ENCODE data around the gene ZNF77. TPM values are rescaled to one million over a fixed set of nuclear protein-coding genes. Genes with fewer than 3 reads are reported as not detected.
"Not testable (repeated sequence)": the region's sequence is repeated elsewhere in the genome, so short reads cannot be mapped to it uniquely, and the experiment has no call there.

ZNF77 gene
- polyA plus RNA-seq, 4 donors = 1.1 to 7.8 (median 1.9) TPM

- WGBS, 3 donors = 0 to 1% (median 1%) methylated on average over 78 to 100 of the region's 100 CpGs
- FAIRE-seq = no peak
These were observed 44.2 kb downstream of the ZNF77 start, which contains the start of gene ZNF57 for GRCh38 chr19:2900296-2901252. TSS of gene ZNF57 (plus strand) at chr19:2900928. CDS start at chr19:2901046, 118 bp downstream.

DNA sequence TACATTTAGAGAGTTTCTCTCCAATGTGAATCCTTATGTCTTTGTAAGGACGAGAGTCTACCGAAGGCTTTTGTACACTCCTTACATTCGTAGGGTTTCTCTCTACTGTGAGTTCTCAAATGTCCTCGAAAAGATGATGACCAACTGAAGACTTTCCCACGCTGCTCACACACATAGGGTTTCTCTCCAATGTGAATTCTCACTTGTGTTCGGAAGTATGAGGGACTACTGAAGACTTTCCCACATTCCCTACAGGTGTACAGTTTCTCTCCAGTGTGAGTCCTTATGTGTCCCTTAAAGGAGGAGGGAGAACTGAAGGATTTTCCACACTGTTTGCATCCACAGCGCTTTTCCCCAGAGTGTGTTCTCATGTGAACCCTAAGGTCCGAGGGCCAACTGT, 48.1 kb downstream of the ZNF77 start:
- Histone ChIP-seq H3K4me1 (ENCODE audit: control insufficient read depth in 3 of 3, insufficient read depth in 2 of 3, low read depth in 1 of 3, low read length in 2 of 3) (peaks cover 0 to 2% (median 0%) of the 10 kb centered on the region in 3 donors), H3K27ac (ENCODE audit: low read depth in 1 of 3, low read length in 2 of 3) (no peak overlapping the region), H3K9me3 (ENCODE audit: control insufficient read depth in 2 of 2, insufficient read depth in 1 of 2, low read depth in 1 of 2, low read length in 1 of 2) (peaks cover 0 to 5% of the 10 kb centered on the region in 2 donors), H3K27me3 (ENCODE audit: control insufficient read depth in 3 of 3, insufficient read depth in 3 of 3, low read length in 3 of 3) (peaks cover 0 to 3% (median 0%) of the 10 kb centered on the region in 3 donors), H3K4me3 (ENCODE audit: low read depth in 1 of 3, low read length in 3 of 3) (no peak overlapping the region), H3K36me3 (ENCODE audit: control insufficient read depth in 3 of 3, insufficient read depth in 2 of 3, low read depth in 1 of 3, low read length in 3 of 3) (no peaks in the 10 kb centered on the region)
- DNase-seq (no peak), FAIRE-seq (no peak)
- WGBS, 3 donors = 77 to 81% (median 78%) methylated on average over 8 of the region's 8 CpGs

More at GRCh38 chr19:2900296-2901252, 44.2 kb downstream of the ZNF77 start, which contains the start of gene ZNF57:
- Histone ChIP-seq H3K4me3 (ENCODE audit: low read depth in 1 of 3, low read length in 3 of 3) (peak within 1 kb of the TSS; percentile 76 to 88 (median 82)), H3K9me3 (ENCODE audit: control insufficient read depth in 2 of 2, insufficient read depth in 1 of 2, low read depth in 1 of 2, low read length in 1 of 2) (peaks cover 0 to 5% of the 10 kb centered on the region in 2 donors), H3K36me3 (ENCODE audit: control insufficient read depth in 3 of 3, insufficient read depth in 2 of 3, low read depth in 1 of 3, low read length in 3 of 3) (peaks cover 0 to 7% (median 0%) of the 10 kb centered on the region in 3 donors), H3K27me3 (ENCODE audit: control insufficient read depth in 3 of 3, insufficient read depth in 3 of 3, low read length in 3 of 3) (no peaks in the 10 kb centered on the region), H3K4me1 (ENCODE audit: control insufficient read depth in 3 of 3, insufficient read depth in 2 of 3, low read depth in 1 of 3, low read length in 2 of 3) (peaks cover 0 to 9% (median 2%) of the 10 kb centered on the region in 3 donors), H3K27ac (ENCODE audit: low read depth in 1 of 3, low read length in 2 of 3) (peak within 1 kb of the TSS; percentile 75 to 91 (median 81))
- peak; percentile 99 to 100 for DNase-seq

DNA sequence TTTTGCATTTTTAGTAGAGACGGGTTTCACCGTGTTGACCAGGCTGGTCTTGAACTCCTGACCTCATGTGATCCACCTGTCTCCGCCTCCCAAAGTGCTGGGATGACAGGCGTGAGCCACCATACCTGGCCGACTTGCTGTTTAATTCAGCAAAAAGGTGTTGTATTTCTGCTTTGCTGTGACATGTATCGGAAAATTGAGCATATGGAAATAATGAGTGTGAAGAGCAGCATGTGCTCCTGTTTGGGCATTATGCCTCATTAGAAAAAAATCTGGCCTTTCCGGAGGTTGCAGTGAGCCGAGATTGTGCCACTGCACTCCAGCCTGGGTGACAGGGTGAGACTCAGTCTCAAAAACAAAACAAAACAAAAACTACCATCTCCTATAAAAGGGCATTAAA, 54.2 kb downstream of the ZNF77 start:
- H3K27ac ChIP-seq (ENCODE audit: low read depth in 1 of 3, low read length in 2 of 3); H3K36me3 ChIP-seq (ENCODE audit: control insufficient read depth in 3 of 3, insufficient read depth in 2 of 3, low read depth in 1 of 3, low read length in 3 of 3); H3K9me3 ChIP-seq (ENCODE audit: control insufficient read depth in 2 of 2, insufficient read depth in 1 of 2, low read depth in 1 of 2, low read length in 1 of 2); H3K4me1 ChIP-seq (ENCODE audit: control insufficient read depth in 3 of 3, insufficient read depth in 2 of 3, low read depth in 1 of 3, low read length in 2 of 3); H3K4me3 ChIP-seq (ENCODE audit: low read depth in 1 of 3, low read length in 3 of 3); H3K27me3 ChIP-seq (ENCODE audit: control insufficient read depth in 3 of 3, insufficient read depth in 3 of 3, low read length in 3 of 3); FAIRE-seq; DNase-seq: not testable (repeated sequence)
- WGBS, 3 donors = 75 to 85% (median 78%) methylated on average over 8 of the region's 8 CpGs

- no peak overlapping the region for H3K4me3 ChIP-seq (ENCODE audit: low read depth in 1 of 3, low read length in 3 of 3)
These were observed 56.0 kb downstream of the ZNF77 start for GRCh38 chr19:2888731-2889224.

DNA sequence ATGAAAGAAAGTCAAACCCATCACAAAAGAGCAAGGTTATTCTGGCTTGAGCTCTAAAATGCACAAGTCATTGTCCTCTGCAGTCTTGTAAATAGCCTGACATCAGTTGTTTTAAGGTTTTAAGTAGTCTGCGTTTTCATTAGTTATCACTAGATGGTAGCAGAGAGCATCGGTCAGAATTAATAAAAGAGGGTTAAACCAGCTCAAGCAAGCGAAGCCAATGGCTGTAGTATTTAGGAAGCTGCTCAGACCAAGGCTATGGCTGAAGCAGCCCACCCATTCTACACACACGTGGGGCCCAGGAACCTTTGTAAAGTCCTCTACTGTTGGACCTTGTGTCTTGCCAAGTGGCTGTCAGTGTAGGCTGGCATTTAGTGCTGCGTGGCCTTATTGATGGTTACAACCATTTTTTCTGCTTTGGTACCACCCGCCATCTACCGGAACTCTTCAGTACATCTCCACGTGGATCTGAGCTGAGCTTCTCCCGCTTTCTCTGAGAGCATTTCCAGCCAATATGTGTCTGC, 57.3 kb downstream of the ZNF77 start:
- WGBS, 3 donors = 19 to 30% (median 21%) methylated on average over 9 of the region's 9 CpGs
- Histone ChIP-seq H3K27ac (ENCODE audit: low read depth in 1 of 3, low read length in 2 of 3) (no peak overlapping the region), H3K4me3 (ENCODE audit: low read depth in 1 of 3, low read length in 3 of 3) (no peak overlapping the region), H3K36me3 (ENCODE audit: control insufficient read depth in 3 of 3, insufficient read depth in 2 of 3, low read depth in 1 of 3, low read length in 3 of 3) (no peaks in the 10 kb centered on the region), H3K4me1 (ENCODE audit: control insufficient read depth in 3 of 3, insufficient read depth in 2 of 3, low read depth in 1 of 3, low read length in 2 of 3) (peaks cover 0 to 4% (median 0%) of the 10 kb centered on the region in 3 donors), H3K9me3 (ENCODE audit: control insufficient read depth in 2 of 2, insufficient read depth in 1 of 2, low read depth in 1 of 2, low read length in 1 of 2) (no peaks in the 10 kb centered on the region), H3K27me3 (ENCODE audit: control insufficient read depth in 3 of 3, insufficient read depth in 3 of 3, low read length in 3 of 3) (peaks cover 0 to 3% (median 0%) of the 10 kb centered on the region in 3 donors)
- FAIRE-seq (no peak), DNase-seq (peak; percentile 73 to 76)

More at GRCh38 chr19:2888731-2889224, 56.0 kb downstream of the ZNF77 start:
- WGBS, 3 donors = 62 to 77% (median 73%) methylated on average over 33 to 37 of the region's 37 CpGs
- Histone ChIP-seq H3K36me3 (ENCODE audit: control insufficient read depth in 3 of 3, insufficient read depth in 2 of 3, low read depth in 1 of 3, low read length in 3 of 3) (no peaks in the 10 kb centered on the region), H3K27ac (ENCODE audit: low read depth in 1 of 3, low read length in 2 of 3) (no peak overlapping the region), H3K4me1 (ENCODE audit: control insufficient read depth in 3 of 3, insufficient read depth in 2 of 3, low read depth in 1 of 3, low read length in 2 of 3) (peaks cover 0 to 4% (median 0%) of the 10 kb centered on the region in 3 donors), H3K9me3 (ENCODE audit: control insufficient read depth in 2 of 2, insufficient read depth in 1 of 2, low read depth in 1 of 2, low read length in 1 of 2) (no peaks in the 10 kb centered on the region), H3K27me3 (ENCODE audit: control insufficient read depth in 3 of 3, insufficient read depth in 3 of 3, low read length in 3 of 3) (peaks cover 0 to 3% (median 3%) of the 10 kb centered on the region in 3 donors)
- no peak for FAIRE-seq
- DNase-seq = no peak

DNA sequence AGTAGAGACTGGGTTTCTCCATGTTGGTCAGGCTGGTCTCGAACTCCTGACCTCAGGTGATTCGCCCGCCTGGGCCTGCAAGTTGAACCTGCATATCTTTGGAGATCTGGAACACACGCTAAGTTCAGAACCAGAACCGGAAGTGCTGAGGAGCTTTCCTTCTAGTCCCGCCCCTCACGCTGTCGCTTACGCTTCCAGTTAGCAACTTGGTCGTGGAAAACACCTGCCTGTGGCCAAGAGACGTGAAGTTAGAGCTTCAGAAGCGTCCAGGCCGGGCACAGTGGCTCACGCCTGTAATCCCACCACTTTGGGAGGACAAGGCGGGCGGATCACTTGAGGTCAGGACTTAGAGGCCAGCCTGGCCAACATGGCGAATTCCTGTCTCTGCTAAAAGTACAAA, 59.0 kb downstream of the ZNF77 start:
- H3K4me1 ChIP-seq (ENCODE audit: control insufficient read depth in 3 of 3, insufficient read depth in 2 of 3, low read depth in 1 of 3, low read length in 2 of 3) = peaks cover 0 to 4% (median 0%) of the 10 kb centered on the region in 3 donors
- DNase-seq (no peak), FAIRE-seq (no peak)
- H3K27me3 ChIP-seq (ENCODE audit: control insufficient read depth in 3 of 3, insufficient read depth in 3 of 3, low read length in 3 of 3) = peaks cover 0 to 3% (median 0%) of the 10 kb centered on the region in 3 donors
- WGBS, 3 donors = 81 to 87% (median 83%) methylated on average over 17 of the region's 17 CpGs
- no peak overlapping the region for H3K27ac ChIP-seq (ENCODE audit: low read depth in 1 of 3, low read length in 2 of 3)
- H3K9me3 ChIP-seq (ENCODE audit: control insufficient read depth in 2 of 2, insufficient read depth in 1 of 2, low read depth in 1 of 2, low read length in 1 of 2) = no peaks in the 10 kb centered on the region
- no peak overlapping the region for H3K4me3 ChIP-seq (ENCODE audit: low read depth in 1 of 3, low read length in 3 of 3)
- no peaks in the 10 kb centered on the region for H3K36me3 ChIP-seq (ENCODE audit: control insufficient read depth in 3 of 3, insufficient read depth in 2 of 3, low read depth in 1 of 3, low read length in 3 of 3)

- no peak for DNase-seq
- Histone ChIP-seq H3K27ac (ENCODE audit: low read depth in 1 of 3, low read length in 2 of 3) (no peak overlapping the region), H3K4me1 (ENCODE audit: control insufficient read depth in 3 of 3, insufficient read depth in 2 of 3, low read depth in 1 of 3, low read length in 2 of 3) (peaks cover 0 to 4% (median 0%) of the 10 kb centered on the region in 3 donors), H3K9me3 (ENCODE audit: control insufficient read depth in 2 of 2, insufficient read depth in 1 of 2, low read depth in 1 of 2, low read length in 1 of 2) (no peaks in the 10 kb centered on the region), H3K36me3 (ENCODE audit: control insufficient read depth in 3 of 3, insufficient read depth in 2 of 3, low read depth in 1 of 3, low read length in 3 of 3) (no peaks in the 10 kb centered on the region), H3K4me3 (ENCODE audit: low read depth in 1 of 3, low read length in 3 of 3) (no peak overlapping the region), H3K27me3 (ENCODE audit: control insufficient read depth in 3 of 3, insufficient read depth in 3 of 3, low read length in 3 of 3) (peaks cover 0 to 3% (median 0%) of the 10 kb centered on the region in 3 donors)
- no peak for FAIRE-seq
- WGBS, 3 donors = 86 to 89% (median 88%) methylated on average over 14 of the region's 14 CpGs
These were observed 60.9 kb downstream of the ZNF77 start for GRCh38 chr19:2883686-2884439.
